Osteoblast (primary cell): ENCODE results near the gene PPP1R11. TPM values are rescaled to one million over a fixed set of nuclear protein-coding genes. Genes with fewer than 3 reads are reported as not detected.

Experiments used
- DNase-seq: peaks from one replicate; pipeline ENCODE4 v3.0.0; 2011; ENCODE audit warnings: low spot score, mixed read lengths; ENCODE audit not compliant: insufficient read length; ENCODE audit errors: missing footprints
- H2AFZ ChIP-seq: 2 replicates; pipeline ENCODE4 v1.6.0; 2011; ENCODE audit warnings: mild to moderate bottlenecking, low read length
- H3K27ac ChIP-seq: 2 replicates; pipeline ENCODE4 v1.5.1; 2011; ENCODE audit warnings: mild to moderate bottlenecking, low read depth, low read length, moderate library complexity
- H3K27me3 ChIP-seq: 2 replicates; pipeline ENCODE4 v1.6.0; 2012; ENCODE audit warnings: mild to moderate bottlenecking, control low read depth, inconsistent platforms, low read length, moderate library complexity; ENCODE audit not compliant: insufficient read depth
- H3K36me3 ChIP-seq: 2 replicates; pipeline ENCODE4 v1.5.1; 2011; ENCODE audit warnings: mild to moderate bottlenecking, low read length, control low read depth, moderate library complexity; ENCODE audit not compliant: insufficient read depth
- H3K4me1 ChIP-seq: 2 replicates; pipeline ENCODE4 v1.5.1; 2011; ENCODE audit warnings: mild to moderate bottlenecking, low read length, control low read depth, moderate library complexity; ENCODE audit not compliant: insufficient read depth
- H3K4me2 ChIP-seq: 2 replicates; pipeline ENCODE4 v1.6.0; 2011; ENCODE audit warnings: mild to moderate bottlenecking, low read length; ENCODE audit not compliant: insufficient read depth
- H3K4me3 ChIP-seq: fragments of 200-600 bp; sonication (generic); 3 replicates; pipeline ENCODE4 v1.5.1; 2012; ENCODE audit warnings: mild to moderate bottlenecking, low read length, inconsistent platforms; ENCODE audit not compliant: insufficient read depth
- H3K79me2 ChIP-seq: 2 replicates; pipeline ENCODE4 v1.6.0; 2012; ENCODE audit warnings: mild to moderate bottlenecking, low read length, control low read depth, inconsistent platforms; ENCODE audit not compliant: insufficient read depth
- H3K9me3 ChIP-seq: 2 replicates; pipeline ENCODE4 v1.5.1; 2011; ENCODE audit warnings: low read depth, low read length, control low read depth
- H4K20me1 ChIP-seq: 2 replicates; pipeline ENCODE4 v1.6.0; 2012; ENCODE audit warnings: mild to moderate bottlenecking, low read length, control low read depth; ENCODE audit not compliant: insufficient read depth
- total RNA-seq: library from RNA; depleted of rRNA; stranded (reverse); fragments of >200 nt; gene quantifications from 2 replicates; pipeline ENCODE4 v1.2.3, GENCODE V29; 2012
- TF ChIP-seq, protein P1 (sequence below): IDR thresholded peaks from 2 replicates; pipeline ENCODE4 v1.5.1; 2011; ENCODE audit warnings: mild to moderate bottlenecking, low read depth, low read length, moderate library complexity; ENCODE audit errors: extremely low read depth

Gene PPP1R11
- total RNA-seq, 1 donor: 35.1 TPM

DNA sequence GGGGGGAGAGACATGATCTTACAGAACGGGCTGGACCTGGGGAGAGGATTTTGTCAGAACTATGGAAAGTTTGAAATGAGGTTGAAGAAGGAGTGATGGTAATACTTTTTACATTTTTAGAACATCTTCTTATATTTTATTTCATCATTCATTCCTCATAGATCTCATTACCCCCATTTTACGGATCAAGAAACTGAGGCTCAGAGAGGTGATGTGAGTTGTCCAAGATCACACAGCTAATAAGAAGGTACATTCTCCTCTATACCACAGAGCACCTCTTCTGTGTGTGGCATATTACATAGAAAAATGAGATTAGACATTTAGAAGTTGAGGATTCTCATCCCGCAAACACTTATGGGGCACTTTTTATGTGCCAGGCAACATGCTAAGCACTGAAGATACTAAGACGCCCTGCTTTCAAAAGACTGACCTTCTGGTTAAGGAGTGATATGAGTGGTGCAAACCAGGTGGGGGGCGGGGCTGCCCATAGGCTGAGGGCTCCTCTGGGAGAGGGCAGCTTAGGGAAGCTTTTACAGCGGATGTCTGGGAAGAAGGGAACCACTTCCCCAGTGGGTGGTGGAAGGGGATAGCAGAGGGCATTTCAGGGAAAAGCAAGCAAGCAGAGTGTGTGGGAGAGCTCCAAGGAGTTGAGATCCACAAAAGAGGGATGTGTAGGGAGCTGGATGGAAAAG is 26.0 kb downstream of the PPP1R11 start:
- Histone ChIP-seq H3K79me2 (no peaks in the 10 kb centered on the region), H3K4me3 (no peak overlapping the region), H3K27ac (no peak overlapping the region), H2AFZ (no peak overlapping the region), H3K36me3 (no peaks in the 10 kb centered on the region), H3K4me1 (peaks cover 21% of the 10 kb centered on the region), H4K20me1 (no peaks in the 10 kb centered on the region), H3K4me2 (no peak overlapping the region), H3K9me3 (no peaks in the 10 kb centered on the region), H3K27me3 (peaks cover 15% of the 10 kb centered on the region)
- TF ChIP-seq, protein P1, sequence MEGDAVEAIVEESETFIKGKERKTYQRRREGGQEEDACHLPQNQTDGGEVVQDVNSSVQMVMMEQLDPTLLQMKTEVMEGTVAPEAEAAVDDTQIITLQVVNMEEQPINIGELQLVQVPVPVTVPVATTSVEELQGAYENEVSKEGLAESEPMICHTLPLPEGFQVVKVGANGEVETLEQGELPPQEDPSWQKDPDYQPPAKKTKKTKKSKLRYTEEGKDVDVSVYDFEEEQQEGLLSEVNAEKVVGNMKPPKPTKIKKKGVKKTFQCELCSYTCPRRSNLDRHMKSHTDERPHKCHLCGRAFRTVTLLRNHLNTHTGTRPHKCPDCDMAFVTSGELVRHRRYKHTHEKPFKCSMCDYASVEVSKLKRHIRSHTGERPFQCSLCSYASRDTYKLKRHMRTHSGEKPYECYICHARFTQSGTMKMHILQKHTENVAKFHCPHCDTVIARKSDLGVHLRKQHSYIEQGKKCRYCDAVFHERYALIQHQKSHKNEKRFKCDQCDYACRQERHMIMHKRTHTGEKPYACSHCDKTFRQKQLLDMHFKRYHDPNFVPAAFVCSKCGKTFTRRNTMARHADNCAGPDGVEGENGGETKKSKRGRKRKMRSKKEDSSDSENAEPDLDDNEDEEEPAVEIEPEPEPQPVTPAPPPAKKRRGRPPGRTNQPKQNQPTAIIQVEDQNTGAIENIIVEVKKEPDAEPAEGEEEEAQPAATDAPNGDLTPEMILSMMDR: no peak
- no peak for DNase-seq

DNA sequence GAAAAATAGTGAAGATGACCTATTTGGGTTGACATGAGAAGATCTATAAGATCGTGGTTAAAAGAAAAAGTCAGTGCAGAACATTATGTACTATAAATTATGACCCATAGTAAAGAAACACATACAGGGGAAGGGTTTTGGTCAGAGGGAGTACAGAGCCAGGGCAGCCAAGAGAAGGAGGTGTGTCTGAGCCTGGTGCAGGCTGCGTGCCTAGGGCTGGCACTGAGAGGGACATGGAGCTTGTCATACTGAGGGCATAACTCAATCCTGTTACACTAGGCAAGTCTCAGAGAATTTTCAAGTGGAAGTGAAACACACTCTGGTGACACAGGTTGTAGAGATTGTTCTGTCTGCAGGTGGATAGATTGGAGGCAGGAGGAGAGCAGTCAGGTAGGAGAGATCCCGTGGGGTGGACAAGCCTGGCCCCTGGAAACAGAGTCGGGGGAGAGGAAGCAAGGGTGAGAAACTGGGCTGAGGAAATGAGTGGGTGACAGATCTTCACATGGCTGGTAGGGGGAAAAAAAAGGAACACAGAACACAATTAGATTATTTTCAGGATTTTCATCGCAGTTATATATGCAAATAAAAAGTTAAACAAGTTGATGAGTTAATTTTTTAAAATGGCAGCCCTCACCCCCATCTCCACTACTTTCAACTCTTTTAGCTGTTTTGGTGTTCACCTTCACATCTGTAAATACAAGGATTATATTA is 27.1 kb downstream of the PPP1R11 start:
- H4K20me1 ChIP-seq: no peaks in the 10 kb centered on the region
- H3K4me1 ChIP-seq: peaks cover 21% of the 10 kb centered on the region
- no peaks in the 10 kb centered on the region for H3K79me2 ChIP-seq
- no peak overlapping the region for H3K27ac ChIP-seq
- TF ChIP-seq, protein P1: no peak
- no peak for DNase-seq
- H2AFZ ChIP-seq: no peak overlapping the region
- H3K4me2 ChIP-seq: no peak overlapping the region
- H3K36me3 ChIP-seq: no peaks in the 10 kb centered on the region
- H3K27me3 ChIP-seq: peaks cover 26% of the 10 kb centered on the region
- no peaks in the 10 kb centered on the region for H3K9me3 ChIP-seq
- no peak overlapping the region for H3K4me3 ChIP-seq

GRCh38 chr6:30096829-30097228 is 29.8 kb downstream of the PPP1R11 start:
- no peak overlapping the region for H3K4me2 ChIP-seq
- no peaks in the 10 kb centered on the region for H3K79me2 ChIP-seq
- H3K36me3 ChIP-seq: no peaks in the 10 kb centered on the region
- no peak overlapping the region for H3K27ac ChIP-seq
- no peak overlapping the region for H3K4me3 ChIP-seq
- H3K9me3 ChIP-seq: no peaks in the 10 kb centered on the region
- peaks cover 47% of the 10 kb centered on the region for H3K27me3 ChIP-seq
- H2AFZ ChIP-seq: no peak overlapping the region
- no peaks in the 10 kb centered on the region for H4K20me1 ChIP-seq
- DNase-seq: no peak
- H3K4me1 ChIP-seq: peaks cover 25% of the 10 kb centered on the region
- TF ChIP-seq, protein P1: no peak
